GM21447 (cell line): ENCODE results near the gene KRTAP10-4.

Source experiments
- ATAC-seq: cut with Tn5 transposase; IDR thresholded peaks from one replicate; pipeline ENCODE4 v1.9.1; 2021; ENCODE audit not compliant: unreplicated experiment

The KRTAP10-4 gene

GRCh38 chr21:44615911-44616590, 42.5 kb downstream of the KRTAP10-4 start:
- no peak for ATAC-seq

- ATAC-seq = no peak
Observed at GRCh38 chr21:44616591-44616926, 43.0 kb downstream of the KRTAP10-4 start.

- ATAC-seq = no peak
Observed at GRCh38 chr21:44617071-44617501, 43.6 kb downstream of the KRTAP10-4 start.

- no peak for ATAC-seq
Observed at GRCh38 chr21:44618504-44618903, 45.0 kb downstream of the KRTAP10-4 start.

GRCh38 chr21:44618909-44619308, 45.4 kb downstream of the KRTAP10-4 start:
- ATAC-seq = no peak

GRCh38 chr21:44619886-44620285, 46.4 kb downstream of the KRTAP10-4 start:
- no peak for ATAC-seq

GRCh38 chr21:44623575-44623974, 50.0 kb downstream of the KRTAP10-4 start:
- no peak for ATAC-seq
